Stimulated activated CD4-positive, alpha-beta T cell treated with anti-CD3 and anti-CD28 coated beads, Interleukin-2, amount 100 ng/mL, for 48 hours (primary cell): ENCODE data around the gene RPTOR.
"Not testable (repeated sequence)": the region's sequence is repeated elsewhere in the genome, so short reads cannot be mapped to it uniquely, and the experiment has no call there.

Experiments
- DNase-seq, 2 donors: peaks; one replicate each; pipeline ENCODE4 v3.0.0-alpha.2; 2020

RPTOR gene

GRCh38 chr17:80751946-80752581 is 207.4 kb downstream of the RPTOR start:
- no peak for DNase-seq

GRCh38 chr17:80753685-80754345 is 209.2 kb downstream of the RPTOR start:
- DNase-seq, result no peak

GRCh38 chr17:80754846-80755245 is 210.2 kb downstream of the RPTOR start:
- DNase-seq, result no peak

- no peak for DNase-seq
These were observed 211.2 kb downstream of the RPTOR start for GRCh38 chr17:80755650-80756405.

GRCh38 chr17:80758481-80759376 is 214.1 kb downstream of the RPTOR start:
- no peak for DNase-seq

GRCh38 chr17:80759377-80759673 is 214.7 kb downstream of the RPTOR start:
- DNase-seq, result no peak

- DNase-seq, result no peak
These were observed 215.9 kb downstream of the RPTOR start for GRCh38 chr17:80760511-80760911.

GRCh38 chr17:80761110-80761871 is 216.7 kb downstream of the RPTOR start:
- peak; percentile 55 to 67 for DNase-seq

- DNase-seq, result no peak
These were observed 217.4 kb downstream of the RPTOR start for GRCh38 chr17:80762076-80762475.

GRCh38 chr17:80763293-80763867 is 218.7 kb downstream of the RPTOR start:
- no peak for DNase-seq

- not testable (repeated sequence) for DNase-seq
These were observed 220.0 kb downstream of the RPTOR start for GRCh38 chr17:80764627-80765145.

GRCh38 chr17:80765241-80765961 is 220.8 kb downstream of the RPTOR start:
- DNase-seq, result no peak

- no peak for DNase-seq
These were observed 221.7 kb downstream of the RPTOR start for GRCh38 chr17:80766290-80766855.

GRCh38 chr17:80768389-80768788 is 223.8 kb downstream of the RPTOR start:
- no peak for DNase-seq

GRCh38 chr17:80768936-80769335 is 224.3 kb downstream of the RPTOR start:
- DNase-seq, result no peak

GRCh38 chr17:80769516-80769915 is 224.9 kb downstream of the RPTOR start:
- DNase-seq, result no peak

- no peak for DNase-seq
These were observed 225.4 kb downstream of the RPTOR start for GRCh38 chr17:80769936-80770625.

- DNase-seq, result no peak
These were observed 226.4 kb downstream of the RPTOR start for GRCh38 chr17:80770881-80771611.

- no peak for DNase-seq
These were observed 227.0 kb downstream of the RPTOR start for GRCh38 chr17:80771612-80772005.
